HL-60 (cell line): ENCODE measurements around the gene MYO7A.

Experiments used
- CTCF ChIP-seq: IDR thresholded peaks from one replicate; pipeline ENCODE4 v1.5.1; 2011; ENCODE audit warnings: low read length, control low read depth, inconsistent platforms; ENCODE audit not compliant: insufficient read depth
- REST ChIP-seq: IDR thresholded peaks from 2 replicates; pipeline ENCODE4 v1.6.1; 2012; ENCODE audit warnings: low read depth; ENCODE audit not compliant: insufficient replicate concordance

- TF ChIP-seq REST (no peak), CTCF (no peak)
Measured at GRCh38 chr11:77175869-77176539, 48.0 kb downstream of the MYO7A start.
